GM13976 (cell line): ENCODE results near the gene ZEB2.

Experiments
- DNase-seq: peaks from one replicate; pipeline ENCODE4 v3.0.0; 2012; ENCODE audit warnings: low spot score
- CTCF ChIP-seq: IDR thresholded peaks from 2 replicates; pipeline ENCODE4 v1.5.1; 2012; ENCODE audit warnings: borderline replicate concordance, mild to moderate bottlenecking; ENCODE audit not compliant: insufficient read depth; ENCODE audit errors: extremely low read depth, missing control alignments, control extremely low read depth
- in situ Hi-C: fragments of 300-500 bp; cut with MboI; formaldehyde crosslinking; loops from one replicate; pipeline ENCODE4 v1.12.0; 2022; ENCODE audit warnings: low sequenced_read_pairs, mixed read lengths, inconsistent platforms; ENCODE audit not compliant: unreplicated experiment

The ZEB2 gene

DNA sequence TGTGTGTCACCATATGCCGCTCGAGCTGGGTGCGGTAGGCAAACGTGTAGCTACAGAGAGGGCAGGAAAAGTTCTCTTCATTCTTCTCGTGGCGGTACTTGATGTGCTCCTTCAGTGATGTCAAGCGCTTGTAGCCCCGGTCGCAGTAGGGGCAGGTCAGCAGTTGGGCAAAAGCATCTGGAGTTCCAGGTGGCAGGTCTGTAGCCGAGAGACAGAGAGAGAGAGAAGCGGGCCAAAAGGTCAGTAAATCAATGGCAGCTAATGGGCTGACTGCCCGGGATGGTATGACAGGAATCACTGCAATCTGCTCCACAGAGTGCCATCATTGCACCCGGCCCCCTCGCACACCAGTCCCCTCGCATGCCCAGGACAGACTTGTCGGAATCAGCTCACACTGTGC, 116.0 kb downstream of the ZEB2 start:
- no peak for TF ChIP-seq CTCF
- DNase-seq: no peak
- in situ Hi-C loops: no loop called here

- TF ChIP-seq CTCF: no peak
- DNase-seq: no peak
- in situ Hi-C loops: no loop called here
These were observed 117.7 kb downstream of the ZEB2 start for GRCh38 chr2:144402251-144402650.

DNA sequence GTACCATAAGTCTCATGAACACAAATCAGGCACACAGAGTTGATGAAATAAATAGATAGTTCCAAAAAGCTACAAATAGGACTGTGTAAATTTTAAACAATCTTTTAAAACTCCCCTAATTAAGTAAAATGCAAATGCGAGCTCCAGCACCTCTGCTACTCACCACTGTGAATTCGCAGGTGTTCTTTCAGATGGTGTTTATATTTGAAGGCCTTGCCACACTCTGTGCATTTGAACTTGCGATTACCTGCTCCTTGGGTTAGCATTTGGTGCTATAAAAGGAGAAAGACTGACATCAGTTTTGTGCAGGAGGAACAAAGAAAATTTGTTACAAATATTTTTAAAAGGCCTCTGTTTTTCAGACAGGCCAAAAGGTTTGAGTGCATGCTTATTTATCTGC, 118.9 kb downstream of the ZEB2 start:
- DNase-seq: no peak
- in situ Hi-C loops: no loop called here
- TF ChIP-seq CTCF: no peak

DNA sequence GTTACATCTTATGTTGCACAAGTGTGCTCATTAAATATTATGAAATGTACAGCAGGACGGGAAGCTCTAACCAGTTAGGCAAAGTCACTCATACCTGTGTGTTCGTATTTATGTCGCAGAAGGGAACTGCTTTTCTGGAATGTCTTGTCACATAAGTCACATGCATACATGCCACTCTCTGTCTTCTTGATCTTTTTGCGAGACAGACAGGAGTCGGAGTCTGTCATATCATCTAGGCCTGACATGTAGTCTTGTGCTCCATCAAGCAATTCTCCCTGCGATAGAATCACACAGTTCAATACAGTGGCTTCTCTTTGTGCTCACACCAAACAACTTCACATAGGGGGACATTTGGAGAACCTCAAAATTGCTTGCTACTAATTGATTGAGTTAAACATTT, 123.6 kb downstream of the ZEB2 start:
- in situ Hi-C loops: no loop called here
- TF ChIP-seq CTCF: no peak
- DNase-seq: no peak

- in situ Hi-C loops: no loop called here
- DNase-seq: no peak
These were observed 129.4 kb downstream of the ZEB2 start for GRCh38 chr2:144390424-144391020.

DNA sequence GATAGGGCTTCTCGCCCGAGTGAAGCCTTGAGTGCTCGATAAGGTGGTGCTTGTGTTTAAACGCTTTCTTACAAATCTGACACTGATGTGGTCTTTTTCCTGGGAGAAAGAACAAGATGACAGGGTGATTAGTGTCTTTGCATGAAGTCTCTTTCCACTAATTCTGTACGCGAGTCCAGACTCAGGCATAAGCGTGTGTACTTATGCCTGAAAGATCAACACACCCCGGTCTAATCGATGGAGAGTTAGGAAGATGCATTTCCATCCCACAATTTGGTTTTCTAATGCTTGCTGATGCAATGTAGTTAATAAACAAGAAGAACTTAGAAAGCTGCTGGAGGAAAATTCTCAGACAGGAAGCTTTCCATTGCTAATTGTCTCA, 130.0 kb downstream of the ZEB2 start:
- no peak for TF ChIP-seq CTCF
- in situ Hi-C loops: no loop called here
- DNase-seq: no peak

More at GRCh38 chr2:144390424-144391020, 129.4 kb downstream of the ZEB2 start:
- no peak for TF ChIP-seq CTCF
